Measurements from ENCODE around the gene CENPP.

Gene CENPP

DNA sequence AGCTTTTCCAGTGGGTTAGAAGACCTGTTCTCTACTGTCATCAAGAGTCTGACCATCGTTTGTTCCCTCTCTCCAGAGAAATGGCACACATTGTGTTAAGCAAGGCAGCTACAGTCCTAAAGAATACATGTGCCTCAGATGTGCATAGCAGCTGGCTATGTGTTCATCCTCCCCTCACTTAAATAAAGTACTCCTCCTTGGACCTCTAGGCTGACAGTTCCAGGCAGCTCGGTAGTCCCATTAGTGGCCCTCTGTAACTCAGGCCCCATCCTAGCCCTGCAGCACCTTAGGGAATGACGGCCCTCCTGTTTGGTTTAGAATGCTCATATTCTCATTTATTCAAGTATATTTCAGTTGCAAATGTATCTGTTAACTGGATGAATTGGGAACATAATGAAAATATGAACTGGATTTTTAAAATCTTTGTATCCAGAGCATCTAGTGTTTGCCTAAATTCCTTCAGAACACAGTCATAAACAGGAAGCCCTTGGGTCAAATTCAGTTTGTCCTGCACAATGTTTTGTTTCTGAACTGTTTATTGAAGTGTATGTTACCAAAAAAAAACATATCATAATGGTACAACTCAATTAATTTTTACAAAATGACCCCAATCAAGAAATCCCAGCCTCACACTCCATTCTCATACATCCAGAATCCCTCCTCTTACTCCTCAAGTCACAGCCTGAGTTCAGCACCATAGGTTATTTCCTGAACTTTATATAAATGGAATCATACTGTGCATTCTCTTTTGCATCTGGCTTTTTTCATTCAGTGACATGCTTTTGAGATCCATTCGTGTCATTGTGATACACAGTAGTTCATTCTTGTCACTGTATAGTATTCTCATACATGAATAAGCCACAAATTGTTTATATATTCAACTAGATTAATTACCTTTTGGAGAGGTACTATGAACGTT, 158.1 kb downstream of the CENPP start:
- no peak for DNase-seq

DNA sequence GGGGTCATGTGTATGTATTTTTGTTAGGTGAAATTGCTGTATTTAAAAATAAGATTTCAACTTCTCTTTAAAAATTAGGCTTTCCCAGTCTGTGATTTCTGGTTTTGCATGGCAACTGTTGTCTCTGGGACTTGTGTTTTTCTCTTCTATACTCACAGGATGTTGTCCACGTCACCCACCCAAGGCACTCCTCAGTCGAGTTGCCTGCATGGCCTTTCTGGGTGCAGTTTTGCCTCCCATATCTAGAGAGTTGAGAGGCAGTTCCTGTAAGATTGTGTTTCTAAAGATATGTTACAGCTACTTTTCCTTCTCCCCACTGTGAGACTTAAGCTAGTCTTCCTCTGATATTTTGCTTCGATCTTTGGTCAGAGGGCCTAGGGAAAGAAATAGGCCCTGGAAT, 158.8 kb downstream of the CENPP start:
- no peak for DNase-seq

DNA sequence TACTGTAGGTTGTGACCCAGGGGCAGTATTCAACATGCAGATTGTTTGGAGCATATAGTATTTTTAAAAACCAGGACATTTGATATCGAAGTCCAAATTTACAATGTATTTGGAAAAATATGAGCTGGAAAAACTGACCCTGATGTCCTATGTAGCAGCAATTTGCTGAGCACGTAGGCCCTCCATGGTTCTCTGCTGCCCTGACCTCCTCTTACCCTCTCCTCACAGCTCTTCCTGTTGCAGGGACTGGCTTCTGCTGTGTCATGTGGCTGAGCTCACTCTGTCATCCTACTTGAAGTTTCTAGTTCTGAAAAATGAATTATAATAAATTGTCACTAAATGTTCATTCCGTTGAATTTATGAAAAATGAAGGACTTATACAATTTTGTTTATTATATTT, 160.6 kb downstream of the CENPP start:
- DNase-seq, result no peak

DNA sequence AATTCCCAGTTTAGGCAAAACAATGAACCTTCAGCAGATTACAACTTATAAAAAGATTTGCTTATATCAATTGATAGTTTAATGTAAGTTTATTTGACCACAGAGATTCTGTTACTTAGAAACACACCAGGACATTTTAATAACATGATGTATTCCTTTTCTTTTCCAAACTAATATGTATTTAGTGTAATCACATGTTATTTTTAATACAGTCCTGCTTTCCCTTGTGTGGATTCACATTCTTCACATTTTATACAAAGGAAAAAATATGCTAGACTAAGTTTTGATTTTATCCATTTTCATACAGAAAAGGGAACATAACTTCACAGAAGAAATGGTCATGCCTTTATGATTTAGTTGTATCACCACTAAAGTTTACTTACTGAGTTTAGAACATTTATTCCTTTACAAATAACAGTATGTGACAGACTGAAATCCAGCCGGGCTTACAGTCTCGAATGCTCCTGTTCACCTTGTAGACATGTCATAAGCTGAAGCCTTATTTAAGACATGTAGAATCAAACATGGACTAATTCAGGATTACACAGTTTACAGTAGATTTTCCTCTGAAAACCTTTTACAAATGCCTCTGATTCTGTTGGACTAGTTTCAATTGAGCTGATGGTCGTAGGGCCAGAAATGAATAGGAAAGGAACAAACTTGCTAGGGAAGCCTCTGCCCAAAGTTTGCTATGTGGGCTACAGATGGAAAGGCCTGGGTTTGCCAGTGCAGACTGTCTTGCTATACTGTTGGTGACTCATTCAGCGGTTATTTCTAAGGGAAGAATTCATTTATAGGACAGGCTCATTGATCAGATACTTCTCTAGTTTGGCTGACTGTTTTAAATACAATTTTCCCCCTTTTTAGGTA, 163.2 kb downstream of the CENPP start:
- DNase-seq, result no peak

DNA sequence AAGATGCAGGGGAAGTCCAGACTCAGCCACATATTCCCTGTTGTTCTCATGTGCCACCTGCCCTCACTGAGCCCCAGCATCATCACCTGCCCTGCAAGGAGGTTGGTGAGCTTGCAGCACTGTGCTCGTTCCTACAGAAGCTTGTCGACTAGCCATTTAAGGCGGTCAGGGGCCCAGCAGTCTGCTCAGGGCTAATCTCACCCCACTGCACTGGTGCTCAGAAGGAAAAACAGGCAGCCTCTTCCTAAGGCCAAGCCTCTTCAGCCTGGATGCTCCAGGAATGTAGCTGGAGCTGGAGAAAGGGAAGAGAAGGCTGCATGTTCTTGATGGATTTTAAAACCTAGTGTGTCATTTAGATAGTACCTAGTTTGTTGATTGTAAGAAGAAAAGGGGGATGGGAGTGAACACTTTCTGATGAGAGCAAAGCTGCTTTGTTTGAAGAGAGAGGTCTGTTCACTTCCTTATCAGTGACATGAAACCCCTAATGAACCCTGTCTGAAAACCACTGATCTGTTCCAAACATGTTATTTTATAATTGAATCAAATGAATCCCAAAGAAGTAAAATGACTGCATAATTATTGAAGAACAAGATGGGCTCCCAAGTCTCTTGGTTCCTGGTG, 167.1 kb downstream of the CENPP start:
- DNase-seq, result no peak

DNA sequence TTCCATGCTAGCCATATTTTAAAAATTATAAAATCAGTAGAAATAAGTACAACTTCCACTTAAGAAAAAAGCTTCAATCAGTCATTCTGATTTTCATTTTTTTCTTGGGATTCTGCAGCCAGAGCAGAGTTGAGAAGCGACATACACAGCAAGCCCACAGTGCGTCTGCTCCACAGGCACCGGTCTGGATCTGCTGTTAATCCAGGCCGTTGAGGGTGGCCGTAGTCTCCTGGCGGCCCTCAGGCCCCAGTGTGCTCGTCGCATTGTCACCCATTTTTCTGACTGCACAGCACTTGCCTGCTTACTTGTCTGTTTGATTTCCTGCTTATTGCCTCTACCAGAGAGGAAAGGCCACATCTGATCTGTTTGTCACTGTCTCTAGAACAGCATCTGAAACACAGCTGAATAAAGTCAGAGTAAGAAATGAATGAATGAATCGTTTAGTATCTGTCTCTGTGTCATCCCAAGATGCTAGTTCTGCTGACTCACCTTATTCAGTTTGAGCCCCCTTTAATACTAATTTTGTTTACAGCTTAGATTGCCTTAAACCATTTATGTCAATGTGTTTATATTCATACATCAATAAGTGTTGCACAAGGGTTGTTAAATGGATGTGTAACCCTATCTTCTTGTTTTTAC, 168.1 kb downstream of the CENPP start:
- no peak for DNase-seq

DNA sequence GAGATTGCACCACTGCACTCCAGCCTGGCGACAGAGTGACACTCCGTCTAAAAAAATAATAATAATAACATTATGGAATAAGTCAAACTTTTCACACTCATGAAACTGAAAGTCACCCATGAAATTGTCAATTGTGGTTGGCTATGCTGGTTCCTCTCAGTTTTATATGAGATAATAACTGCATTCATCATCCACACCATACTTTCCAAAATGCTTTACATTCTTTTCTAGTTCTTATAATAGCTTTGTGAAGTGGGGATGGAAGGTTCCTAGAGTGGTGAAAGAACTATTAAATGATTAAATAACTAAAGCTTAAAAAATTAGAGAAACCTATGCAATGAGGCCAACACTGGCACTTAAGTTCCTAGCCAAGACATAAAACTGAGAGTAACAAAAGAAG, 169.1 kb downstream of the CENPP start:
- no peak for DNase-seq

DNA sequence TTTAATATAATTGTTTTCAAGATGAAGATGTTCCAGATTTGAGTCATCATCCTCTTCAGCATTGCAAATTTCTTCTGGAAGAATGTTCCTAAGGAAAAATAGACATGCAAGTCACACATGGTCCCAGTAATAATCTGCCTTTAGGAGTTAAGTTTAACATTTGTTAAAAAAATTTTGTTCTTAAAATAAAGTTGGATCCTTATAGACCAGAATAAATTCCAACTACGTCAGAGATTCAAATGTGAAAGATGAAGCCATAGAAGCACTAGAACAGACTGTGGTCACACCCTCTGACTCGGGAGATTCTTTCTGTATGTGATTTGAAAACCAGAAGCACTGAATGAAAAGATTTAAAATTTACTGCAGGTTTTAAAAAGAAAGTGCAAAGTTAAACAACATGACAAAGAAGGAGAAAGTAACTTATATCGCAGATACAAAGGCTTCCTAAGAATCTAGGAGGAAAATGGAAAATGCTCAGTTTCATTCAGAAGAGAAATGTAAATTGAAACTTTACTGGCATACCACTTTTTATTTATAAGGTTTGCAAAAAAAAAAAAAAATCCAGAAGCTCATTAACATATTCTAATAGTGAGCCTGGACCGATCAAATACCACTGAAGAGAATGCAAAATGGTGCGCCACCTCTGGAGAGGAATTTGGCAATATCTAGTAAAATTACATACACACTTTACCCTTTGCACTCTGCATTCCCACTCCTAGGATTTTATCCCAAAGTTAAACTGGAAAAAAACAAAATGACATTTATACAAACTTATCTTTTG, 170.8 kb downstream of the CENPP start:
- no peak for DNase-seq

DNA sequence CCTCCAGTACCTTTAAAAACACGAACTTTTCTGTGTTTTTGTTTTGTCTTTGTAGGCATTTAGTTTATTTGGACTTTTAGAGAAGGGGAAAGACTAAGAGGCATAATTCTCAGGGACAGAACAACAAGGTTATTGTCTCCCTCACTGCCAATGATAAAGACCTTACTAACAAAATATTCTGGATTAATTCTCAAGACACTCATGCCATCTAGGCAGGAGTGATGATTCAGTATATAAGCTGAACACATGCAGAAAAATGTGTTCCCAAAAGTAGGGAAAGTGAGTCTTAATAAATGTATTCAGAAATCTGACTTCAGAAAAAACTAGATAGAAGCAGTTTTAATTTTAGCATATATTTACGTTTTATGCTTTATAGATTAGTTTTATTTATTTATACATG, 173.9 kb downstream of the CENPP start:
- no peak for DNase-seq

DNA sequence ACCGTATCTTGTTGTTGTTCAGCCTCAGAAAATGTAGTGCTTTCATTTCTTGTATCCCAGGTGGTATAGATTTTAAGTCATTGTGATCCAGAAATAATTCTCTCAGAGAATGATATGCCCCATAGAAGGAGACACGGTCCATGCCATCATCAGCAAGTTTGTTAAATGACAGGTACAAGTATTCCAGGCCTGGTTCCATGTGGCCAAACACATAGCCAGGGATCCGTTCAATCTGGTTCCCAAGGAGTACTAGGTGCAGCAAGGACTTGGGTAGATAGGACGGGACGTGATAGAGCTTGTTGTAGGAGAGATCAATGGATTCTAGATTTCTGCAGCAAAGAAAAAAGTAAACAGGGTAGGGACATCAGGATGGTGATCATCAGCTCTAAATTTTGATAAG, 175.0 kb downstream of the CENPP start:
- no peak for DNase-seq

DNA sequence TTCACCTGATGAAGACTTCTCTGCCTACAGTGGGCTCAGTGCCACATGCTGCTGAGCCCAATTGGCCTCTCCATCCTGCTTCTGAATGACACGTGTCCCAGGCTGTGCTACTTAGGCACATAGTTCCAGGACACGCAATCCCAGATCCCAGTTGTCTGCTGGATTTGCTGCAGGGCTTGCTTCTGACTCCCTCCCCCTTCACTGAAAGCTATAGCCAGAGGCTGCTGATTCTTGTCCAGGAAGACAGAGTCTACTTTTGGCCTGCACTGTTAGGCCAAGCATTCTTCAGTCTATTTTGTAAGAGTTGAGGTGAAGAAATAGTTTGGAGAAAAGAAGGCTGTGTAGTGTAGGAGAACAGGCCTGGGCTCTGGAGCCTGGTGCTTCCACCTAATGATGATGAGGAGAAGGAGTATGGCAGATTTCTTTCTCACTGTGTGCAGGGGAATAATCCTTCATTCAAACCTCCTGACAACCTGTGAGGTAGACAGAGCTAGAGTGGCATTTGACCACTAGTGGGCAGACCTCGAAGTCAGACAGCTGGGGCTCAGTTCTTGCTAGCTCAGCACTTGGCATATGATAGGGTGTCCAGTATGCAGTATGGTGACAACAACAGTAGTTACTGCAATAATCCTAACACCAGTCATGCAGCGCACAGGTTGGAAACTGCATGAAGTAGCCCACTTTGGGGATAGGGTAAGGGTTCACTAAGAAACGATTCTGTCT, 176.1 kb downstream of the CENPP start:
- peak; percentile 19 for DNase-seq

DNA sequence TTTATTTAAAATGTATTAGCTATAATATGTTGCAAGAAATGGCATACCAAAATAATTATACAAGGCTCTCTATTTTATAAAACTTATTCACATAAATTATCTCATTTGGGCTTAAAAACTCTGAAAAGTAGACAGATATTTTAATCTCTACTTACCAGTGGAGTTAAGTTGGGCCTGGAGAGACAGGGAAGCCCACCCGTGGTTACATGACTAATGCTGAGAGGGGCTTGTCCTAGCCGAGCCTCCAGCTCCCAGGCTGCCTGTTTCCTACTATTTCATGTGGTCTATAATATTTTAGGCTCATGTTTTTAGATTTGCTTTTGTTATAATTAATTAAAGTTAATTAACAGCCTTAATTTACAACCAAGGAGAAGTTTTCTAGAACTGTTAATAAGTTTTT, 177.4 kb downstream of the CENPP start:
- DNase-seq, result no peak

DNA sequence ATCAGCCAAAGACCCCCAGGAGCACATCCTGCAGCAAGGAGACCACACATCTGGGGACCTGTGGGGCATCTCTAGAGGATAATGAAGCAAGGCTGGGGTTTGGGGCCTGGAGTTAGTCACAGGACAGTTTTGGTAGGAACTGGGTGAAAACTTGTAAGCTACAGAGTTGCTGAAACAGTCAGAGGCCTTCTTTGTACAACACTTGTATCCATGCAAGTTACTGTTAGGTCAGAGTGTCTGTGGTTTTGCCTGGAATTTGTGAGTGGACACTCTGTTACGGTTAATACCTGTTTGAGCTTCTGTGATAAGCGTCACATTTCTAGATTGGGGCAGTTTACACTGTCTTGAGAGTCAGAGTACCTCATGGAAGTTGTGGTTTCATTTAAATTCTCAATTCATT, 179.1 kb downstream of the CENPP start:
- no peak for DNase-seq

DNA sequence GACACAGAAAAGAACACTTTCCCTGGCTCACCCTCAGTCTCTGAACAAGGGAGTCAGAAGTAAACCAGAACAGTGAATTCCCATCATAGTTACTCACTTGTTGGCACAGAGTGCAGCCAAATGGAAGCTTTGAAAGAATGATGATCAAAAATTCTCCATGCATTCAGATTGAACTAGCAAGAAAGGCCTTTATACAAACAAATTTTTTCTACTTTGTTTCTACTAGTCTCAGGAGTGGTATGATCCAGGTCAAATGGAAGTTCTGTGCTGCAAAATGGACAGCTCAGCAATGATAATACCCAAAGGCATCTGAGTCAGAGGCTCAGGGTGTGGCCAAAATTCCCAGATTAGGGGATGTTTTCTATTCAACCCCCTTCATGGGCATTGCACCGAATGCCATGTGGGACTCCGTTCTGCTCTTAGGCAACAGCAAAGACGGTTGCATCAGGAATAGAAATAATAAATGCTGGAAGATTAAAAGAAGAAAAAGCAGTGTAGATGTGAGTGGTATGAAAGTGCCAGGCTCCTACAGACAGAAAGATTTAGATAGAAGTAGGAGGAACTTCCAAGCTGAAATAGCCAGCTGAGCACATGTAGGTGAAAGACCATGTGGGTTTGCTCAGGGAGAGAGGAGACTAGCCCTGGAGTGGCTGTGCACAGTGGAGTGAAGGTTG, 180.6 kb downstream of the CENPP start:
- DNase-seq, result no peak

DNA sequence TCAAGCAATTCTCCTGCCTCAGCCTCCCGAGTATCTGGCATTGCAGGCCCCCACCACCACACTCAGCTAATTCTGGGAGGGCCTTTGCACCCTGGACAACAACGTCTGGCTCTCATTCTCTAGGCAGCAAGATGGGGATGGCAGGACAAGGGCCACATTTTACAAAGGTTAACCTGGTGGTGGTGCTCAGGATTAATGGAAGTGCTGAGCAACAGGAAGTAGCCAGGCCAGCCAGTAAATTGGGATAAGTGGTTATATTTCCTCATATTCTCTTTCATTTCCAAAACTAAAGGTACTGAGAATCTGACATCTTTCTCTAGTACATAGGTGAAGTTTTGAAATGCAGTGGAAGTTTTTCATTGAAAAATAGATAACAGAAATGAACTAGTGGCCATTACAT, 181.3 kb downstream of the CENPP start:
- DNase-seq, result no peak

DNA sequence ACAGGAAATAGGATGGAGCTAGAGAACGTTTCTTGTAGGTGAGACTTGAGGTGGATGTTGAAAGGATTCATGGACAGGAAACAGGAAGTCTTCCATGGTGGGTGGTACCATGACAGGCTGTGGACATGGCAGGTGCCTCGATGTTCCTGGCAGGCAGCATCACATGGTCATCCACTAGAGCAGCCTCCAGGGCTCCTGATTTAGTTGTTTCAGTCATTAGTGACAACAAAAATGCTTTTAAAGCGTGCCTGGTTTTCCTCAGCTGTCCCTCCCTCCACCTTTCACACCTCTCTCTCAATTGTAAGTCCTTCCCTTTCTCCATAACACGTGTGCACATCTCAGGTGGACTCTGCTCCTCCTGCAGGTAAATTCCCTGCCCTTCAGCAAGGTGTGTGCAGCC, 181.7 kb downstream of the CENPP start:
- DNase-seq, result no peak

DNA sequence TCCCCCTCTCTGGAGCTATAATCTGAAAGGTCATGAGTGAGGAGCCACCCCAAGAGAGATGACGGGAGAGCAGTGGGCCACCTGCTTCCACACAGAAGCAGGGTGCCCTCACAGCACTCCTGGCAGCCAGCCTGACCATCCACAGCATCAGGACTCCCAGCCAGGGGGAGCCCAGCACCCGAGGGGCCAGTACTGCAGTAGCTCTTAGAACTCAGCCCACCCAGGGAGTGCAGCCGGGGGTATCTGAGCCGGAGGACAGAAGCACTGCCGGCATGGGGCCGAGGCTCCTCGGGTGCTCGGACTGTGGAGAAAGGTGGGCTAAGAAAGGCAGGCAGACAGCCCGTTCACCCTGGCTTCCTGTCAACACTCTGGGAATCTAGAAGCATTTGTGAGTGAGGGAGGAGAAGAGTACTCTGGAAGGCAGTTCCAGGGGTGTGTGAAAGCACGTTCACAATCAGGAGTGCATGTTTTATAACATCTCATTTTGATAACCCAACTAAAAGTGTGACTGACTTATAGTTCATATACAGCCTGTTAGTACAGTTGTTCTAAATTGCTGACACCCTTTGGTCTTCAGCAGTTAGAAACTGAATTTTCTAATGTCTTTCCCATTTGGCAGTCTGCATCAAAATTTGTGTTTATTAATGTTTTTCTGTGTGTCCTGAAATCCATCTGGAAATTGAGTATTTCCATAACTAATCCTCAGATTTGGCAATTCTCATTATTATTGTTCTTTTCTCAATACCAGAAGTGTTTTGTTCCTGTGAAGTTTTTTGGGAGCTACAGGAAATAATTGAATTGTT, 182.5 kb downstream of the CENPP start:
- no peak for DNase-seq

DNA sequence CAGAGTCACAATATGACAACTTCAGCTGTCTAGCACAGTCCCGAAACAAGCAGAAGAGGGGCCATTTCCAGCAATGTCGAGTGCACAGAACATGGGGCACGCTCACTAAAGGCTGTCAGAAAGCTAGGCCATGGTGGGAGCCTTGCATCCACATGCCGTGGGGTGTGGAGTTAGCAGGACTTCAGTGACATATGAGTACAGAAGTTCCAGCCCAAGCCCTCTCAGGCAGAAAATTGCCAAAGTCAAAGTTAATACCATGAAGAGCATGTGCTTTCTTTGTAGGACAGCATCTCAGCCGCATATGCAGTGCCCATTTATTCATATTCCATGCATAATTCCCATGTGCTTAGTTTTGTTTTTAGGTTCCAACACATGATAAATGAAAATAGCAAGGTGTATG, 183.3 kb downstream of the CENPP start:
- DNase-seq, result no peak

DNA sequence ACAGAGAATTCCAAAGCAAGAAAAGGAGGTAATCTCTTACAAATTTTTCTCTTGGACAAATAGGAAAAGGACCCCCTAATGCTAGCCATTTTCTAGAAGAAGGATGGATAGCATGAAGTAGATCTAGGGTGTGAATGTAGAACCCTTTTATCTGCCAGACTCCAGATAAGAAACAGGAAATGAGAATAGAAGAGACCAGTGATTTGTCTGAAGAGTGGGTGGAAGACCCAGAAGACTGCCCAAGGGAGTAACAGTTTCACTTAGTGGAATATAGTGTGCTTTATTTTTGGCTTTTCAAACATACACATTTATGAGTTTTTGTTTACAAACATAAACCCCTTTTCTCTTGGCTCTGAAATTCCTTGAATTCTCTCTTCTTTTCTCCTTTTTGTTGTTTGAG, 185.0 kb downstream of the CENPP start:
- no peak for DNase-seq

DNA sequence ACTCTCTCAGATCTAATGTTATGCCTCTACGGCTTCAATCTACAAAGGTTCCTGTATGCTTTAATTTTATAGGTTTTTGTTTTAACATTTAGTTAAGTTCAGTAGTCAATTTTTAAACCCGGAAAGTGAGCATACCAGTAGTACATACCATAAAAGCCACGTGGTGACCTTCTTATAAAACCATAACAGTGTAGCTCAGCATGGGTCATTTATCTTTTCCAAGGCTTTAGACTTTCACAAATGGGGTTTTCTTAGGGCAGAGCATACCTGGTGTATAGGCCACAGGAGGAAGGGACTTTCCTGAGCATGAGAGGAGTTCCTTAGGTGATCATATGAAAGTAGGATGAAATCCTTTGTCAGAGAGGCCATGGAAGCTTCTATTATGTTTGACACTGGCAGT, 186.9 kb downstream of the CENPP start:
- no peak for DNase-seq
